K562 (cell line): Measurements from ENCODE around the gene PPFIBP2. TPM values are rescaled to one million over a fixed set of nuclear protein-coding genes. Genes with fewer than 3 reads are reported as not detected.

Experiments
- ATAC-seq: fragments of 200-7000 bp; cut with Tn5 transposase; 3 replicates; pipeline ENCODE4 v1.9.1; 2020; ENCODE audit warnings: moderate library complexity
- BruUV-seq: library from RNA; stranded (reverse); fragments of 400-500 nt; replicated peaks from 2 replicates; lab custom pipeline; 2021; lab: Mats Ljungman, UMichigan
- CTCF ChIA-PET: fragments of 300-600 bp; formaldehyde crosslinking; extraction: SDS; loops from one replicate; lab custom pipeline; 2021; ENCODE audit warnings: low intra/inter-chr PET ratio; lab: Yijun Ruan, JAX
- POLR2A ChIA-PET: fragments of 300-600, 350-650 bp; sonication (Branson Sonifier 250); formaldehyde crosslinking; extraction: SDS; loops from one replicate; lab custom pipeline; 2021; ENCODE audit warnings: antibody characterized with exemption, inconsistent platforms; lab: Yijun Ruan, JAX
- DNase-seq, 4 experiments: peaks; one replicate each; pipeline versions ENCODE4 v3.0.0 to v3.0.0-alpha.2; 2011 to 2018; ENCODE audit warnings: low spot score in 3 of 4, mixed read lengths in 3 of 4; ENCODE audit errors: extremely low read depth in 1 of 4
- FAIRE-seq: peaks from 2 replicates; lab custom pipeline; 2011; peaks lifted over from hg19 to GRCh38; lab: Jason Lieb, UNC
- H2AFZ ChIP-seq: 2 replicates; pipeline ENCODE4 v1.6.0; 2011; ENCODE audit warnings: low read depth, low read length, control low read depth, inconsistent platforms
- H3K27ac ChIP-seq: fragments of 200-600 bp; 3 replicates; pipeline ENCODE4 v1.8.0; 2011; ENCODE audit warnings: low read depth, mild to moderate bottlenecking, control low read depth, inconsistent platforms, low read length, moderate library complexity, mixed read lengths; ENCODE audit errors: extremely low read depth
- H3K27me3 ChIP-seq, 2 experiments: fragments of 300-600 bp in 1 of 2; 2 replicates in 1 of 2; 3 replicates in 1 of 2; pipeline versions ENCODE4 v1.6.0 to v1.8.0; 2011; ENCODE audit warnings: inconsistent platforms in 2 of 2, low read length in 2 of 2, mild to moderate bottlenecking in 1 of 2, mixed read lengths in 1 of 2, moderate library complexity in 1 of 2; ENCODE audit not compliant: control insufficient read depth in 2 of 2, insufficient read depth in 2 of 2
- H3K36me3 ChIP-seq: fragments of 300-600 bp; 3 replicates; pipeline ENCODE4 v1.8.0; 2011; ENCODE audit warnings: mild to moderate bottlenecking, low read length, inconsistent platforms; ENCODE audit not compliant: control insufficient read depth, insufficient read depth
- H3K4me1 ChIP-seq, 2 experiments: fragments of 200-600 bp in 1 of 2; replicated peaks in 1 of 2; 2 replicates in 1 of 2; 3 replicates in 1 of 2; pipeline versions ENCODE4 v1.5.1 to v1.8.0; 2011; ENCODE audit warnings: inconsistent platforms in 2 of 2, low read length in 2 of 2, mild to moderate bottlenecking in 1 of 2, mixed read lengths in 1 of 2, moderate library complexity in 1 of 2; ENCODE audit not compliant: control insufficient read depth in 2 of 2, insufficient read depth in 2 of 2
- H3K4me2 ChIP-seq: 2 replicates; pipeline ENCODE4 v1.6.1; 2011; ENCODE audit warnings: low read length, control low read depth, inconsistent platforms, mixed read lengths; ENCODE audit not compliant: insufficient read depth
- H3K4me3 ChIP-seq: fragments of 200-600 bp; sonication (generic), shearing (Covaris generic); 2 replicates; pipeline ENCODE4 v1.5.1; 2016; ENCODE audit warnings: control low read depth, inconsistent platforms
- H3K79me2 ChIP-seq: fragments of 200-600 bp; 3 replicates; pipeline ENCODE4 v1.8.0; 2011; ENCODE audit warnings: low read length, inconsistent platforms; ENCODE audit not compliant: control insufficient read depth, insufficient read depth
- H3K9ac ChIP-seq, 2 experiments: 2 replicates each; pipeline versions ENCODE4 v1.6.0 to v1.6.1; 2011; ENCODE audit warnings: low read depth in 2 of 2, low read length in 2 of 2, control low read depth in 1 of 2, inconsistent platforms in 1 of 2, mild to moderate bottlenecking in 1 of 2, mixed read lengths in 1 of 2; ENCODE audit not compliant: insufficient read depth in 1 of 2
- H3K9me1 ChIP-seq: one replicate; pipeline ENCODE4 v1.6.0; 2011; ENCODE audit warnings: inconsistent platforms, mild to moderate bottlenecking, low read length, moderate library complexity; ENCODE audit not compliant: control insufficient read depth, insufficient read depth
- H3K9me3 ChIP-seq: replicated peaks from 2 replicates; pipeline ENCODE4 v1.5.1; 2011; ENCODE audit warnings: low read depth, low read length, inconsistent platforms; ENCODE audit not compliant: control insufficient read depth, insufficient read depth
- H4K20me1 ChIP-seq: replicated peaks from 2 replicates; pipeline ENCODE4 v1.6.1; 2011; ENCODE audit warnings: low read length, inconsistent platforms, mixed read lengths; ENCODE audit not compliant: control insufficient read depth, insufficient read depth
- ARID4B ChIP-seq: sonication (generic); formaldehyde crosslinking; IDR thresholded peaks from 2 replicates; pipeline ENCODE4 v1.8.0; 2022; ENCODE audit warnings: mild to moderate bottlenecking, missing genetic modification reagents
- DIDO1 ChIP-seq: fragments of 450-650 bp; IDR thresholded peaks from 2 replicates; pipeline ENCODE4 v1.6.1; 2016; ENCODE audit warnings: low read depth, missing biosample characterization, missing genetic modification characterization
- FOXK2 ChIP-seq, 2 experiments: fragments of 450-650 bp; IDR thresholded peaks in 1 of 2; conservative IDR thresholded peaks in 1 of 2; 2 replicates each; pipeline ENCODE4 v1.6.1; 2016; ENCODE audit warnings: low read depth in 2 of 2, mild to moderate bottlenecking in 1 of 2
- HIVEP1 ChIP-seq: fragments of 250-450 bp; sonication (Bioruptor Pico); IDR thresholded peaks from 2 replicates; pipeline ENCODE4 v1.4.0; 2020; ENCODE audit warnings: mild to moderate bottlenecking
- JUNB ChIP-seq: fragments of 450-650 bp; formaldehyde crosslinking; conservative IDR thresholded peaks from 2 replicates; pipeline ENCODE4 v1.4.0; 2020; ENCODE audit warnings: mild to moderate bottlenecking
- NR3C1 ChIP-seq: sonication (generic); formaldehyde crosslinking; IDR thresholded peaks from 2 replicates; pipeline ENCODE4 v1.8.1; 2022; ENCODE audit warnings: missing genetic modification reagents
- PHF8 ChIP-seq: fragments of 200-600 bp; sonication (generic); IDR thresholded peaks from 2 replicates; pipeline ENCODE4 v1.6.1; 2012; ENCODE audit warnings: mixed run types, mild to moderate bottlenecking, inconsistent platforms, low read length, moderate library complexity, borderline replicate concordance
- PURB ChIP-seq: sonication (generic); formaldehyde crosslinking; IDR thresholded peaks from 2 replicates; pipeline ENCODE4 v1.9.0; 2021; ENCODE audit warnings: low read depth, mild to moderate bottlenecking, missing genetic modification reagents
- RFX7 ChIP-seq: fragments of 250-450 bp; sonication (Bioruptor Pico); IDR thresholded peaks from 2 replicates; pipeline ENCODE4 v1.5.1; 2021; ENCODE audit warnings: mild to moderate bottlenecking
- SIN3A ChIP-seq, 2 experiments: fragments of 150-350 bp in 1 of 2; IDR thresholded peaks; 2 replicates each; pipeline ENCODE4 v1.6.1; 2011 to 2016; ENCODE audit warnings: borderline replicate concordance in 2 of 2, low read depth in 2 of 2, low read length in 2 of 2, mild to moderate bottlenecking in 2 of 2, moderate library complexity in 2 of 2; ENCODE audit not compliant: control insufficient read depth in 1 of 2
- TCF3 ChIP-seq: sonication (generic); formaldehyde crosslinking; IDR thresholded peaks from 2 replicates; pipeline ENCODE4 v1.4.0; 2020; ENCODE audit warnings: mild to moderate bottlenecking, missing genetic modification reagents
- ZBTB11 ChIP-seq, 3 experiments: fragments of 200-800 bp in 1 of 3; fragments of 250-450 bp in 1 of 3; fragments of 450-650 bp in 1 of 3; sonication (Bioruptor Pico) in 1 of 3; sonication (Bioruptor generic) in 1 of 3; formaldehyde crosslinking in 1 of 3; IDR thresholded peaks; 2 replicates each; pipeline versions ENCODE4 v1.6.1 to v1.8.0; 2016 to 2022; ENCODE audit warnings: mild to moderate bottlenecking in 2 of 3, missing genetic modification characterization in 2 of 3, missing compliant biosample characterization in 1 of 3, moderate library complexity in 1 of 3
- ZNF253 ChIP-seq: fragments of 250-450 bp; sonication (Bioruptor Pico); conservative IDR thresholded peaks from 2 replicates; pipeline ENCODE4 v1.6.1; 2021; ENCODE audit warnings: mild to moderate bottlenecking
- WGBS: fragments of 100-300 bp; shearing (Covaris generic); methylation state at CpG from one replicate; pipeline ENCODE4 v1.1.6; 2016; ENCODE audit warnings: low coverage, mixed read lengths; ENCODE audit not compliant: insufficient coverage; ENCODE audit errors: missing lambda C conversion rate; 5-methylcytosine and 5-hydroxymethylcytosine counted together
- in situ Hi-C: fragments of 300-500 bp; cut with MboI; formaldehyde crosslinking; loops from 4 replicates; pipeline ENCODE4 v1.15.0; 2018; ENCODE audit warnings: inconsistent platforms, mixed read lengths
- intact Hi-C: fragments of 100-400 bp; cut with micrococcal nuclease; formaldehyde crosslinking; loops from 2 replicates; pipeline ENCODE4 v1.14.2; 2022
- polyA plus RNA-seq, 8 experiments: library from polyadenylated mRNA; depleted of rRNA in 4 of 8; stranded (reverse) in 5 of 8; unstranded in 3 of 8; fragments of >200 nt; fragmentation: Nextera tagmentation in 2 of 8; fragmentation: Illumina TruSeq in 1 of 8; extraction: Ambion mirVana in 2 of 8; extraction: Trizol in 1 of 8; gene quantifications; 2 replicates each; pipeline versions ENCODE4 v1.2.1 to v1.2.3, GENCODE V29; 2011 to 2014; ENCODE audit warnings: inconsistent platforms in 1 of 8, missing spikeins in 1 of 8
- total RNA-seq, 7 experiments: library from RNA; depleted of rRNA in 6 of 7; stranded (reverse); fragments of >200 nt in 6 of 7; fragmentation: Illumina TruSeq in 2 of 7; extraction: Trizol in 2 of 7; gene quantifications; 2 replicates each; pipeline versions ENCODE4 v1.2.1 to v1.2.3, GENCODE V29; 2011 to 2021; ENCODE audit warnings: low replicate concordance in 1 of 7

PPFIBP2 gene
- total and polyA plus RNA-seq, 9 of the 15 experiments (the other 6 are each of a cell fraction or from before 2014, with no cell fraction given), result 0.18 to 3.4 (median 1.2) TPM

- ChIA-PET POLR2A (no interaction called here), CTCF (no interaction called here)
- Histone ChIP-seq H3K36me3 (no peaks in the 10 kb centered on the region), H3K9me1 (no peaks in the 10 kb centered on the region), H3K9me3 (no peaks in the 10 kb centered on the region), H3K4me1 (no peaks in the 10 kb centered on the region), H3K4me2 (no peak overlapping the region), H3K4me3 (no peak overlapping the region), H3K27ac (no peak overlapping the region), H2AFZ (no peak overlapping the region), H3K9ac (no peak overlapping the region), H3K79me2 (no peaks in the 10 kb centered on the region), H3K27me3 (no peaks in the 10 kb centered on the region), H4K20me1 (no peaks in the 10 kb centered on the region)
- FAIRE-seq (no peak), ATAC-seq (no peak), DNase-seq (no peak)
- WGBS, result 0% methylated on average over 1 of the region's 1 CpG
- in situ Hi-C loops (no loop called here), intact Hi-C loops (no loop called here)
- TF ChIP-seq SIN3A (IDR thresholded peaks at IDR 0.05; ENCODE audit: borderline replicate concordance in 2 of 2, control insufficient read depth in 1 of 2, low read depth in 2 of 2, low read length in 2 of 2) (no peak), TCF3 (no peak), ZNF253 (no peak), ZBTB11 (CRISPR knock-in tag; IDR thresholded peaks at IDR 0.05) (no peak), FOXK2 (conservative IDR thresholded peaks at IDR 0.05 in 1 of 2, IDR thresholded peaks at IDR 0.05 in 1 of 2; ENCODE audit: low read depth in 2 of 2) (no peak), RFX7 (CRISPR knock-in tag) (no peak), HIVEP1 (CRISPR knock-in tag) (no peak), NR3C1 (CRISPR knock-in tag) (no peak), PURB (CRISPR knock-in tag) (no peak), ARID4B (CRISPR knock-in tag) (no peak), DIDO1 (tag) (no peak), JUNB (CRISPR knock-in tag) (no peak), PHF8 (no peak)
- BruUV-seq, result no TSS peak
Measured at GRCh38 chr11:7473717-7474116, 40.1 kb upstream of the PPFIBP2 start.
